ENCODE results near the gene C5orf46. TPM values are rescaled to one million over a fixed set of nuclear protein-coding genes. Genes with fewer than 3 reads are reported as not detected.

Gene C5orf46
- total and polyA plus RNA-seq, 2 experiments from 2014 or later = 0.40 TPM; not detected in 1

- ATAC-seq (peak; percentile 93), DNase-seq (ENCODE audit: low spot score) (peak; percentile 75)
- no peaks in the 10 kb centered on the region for H3F3A ChIP-seq (replicated peaks; ENCODE audit: low read depth)
- Mint-ChIP-seq H3K4me3 (no peak overlapping the region), H3K27me3 (ENCODE audit: insufficient read depth, low read depth, poor library complexity) (peaks cover 1% of the 10 kb centered on the region), H3K27ac (peak overlapping the region; percentile 51; the same call in 1 of the 2 replicates), H3K9me3 (no peaks in the 10 kb centered on the region), H3K36me3 (ENCODE audit: low read depth) (no peaks in the 10 kb centered on the region), H3K4me1 (peaks cover 16% of the 10 kb centered on the region)
- no peaks in the 10 kb centered on the region for H4K20me1 ChIP-seq (replicated peaks; ENCODE audit: insufficient read depth)
- no peak overlapping the region for H3K4me2 ChIP-seq
- no peaks in the 10 kb centered on the region for H3K27me3 ChIP-seq (ENCODE audit: insufficient read depth)
- no peak overlapping the region for H3K27ac ChIP-seq (ENCODE audit: low read depth)
- H2AFZ ChIP-seq = no peak overlapping the region
- H3K36me3 ChIP-seq (ENCODE audit: insufficient read depth) = no peaks in the 10 kb centered on the region
- no peak overlapping the region for H3K4me3 ChIP-seq
- peaks cover 4% of the 10 kb centered on the region for H3K4me1 ChIP-seq (ENCODE audit: insufficient read depth)
- no peaks in the 10 kb centered on the region for H3K9me2 ChIP-seq (ENCODE audit: insufficient read depth)
- TF ChIP-seq CTCF (conservative IDR thresholded peaks at IDR 0.05; ENCODE audit: low read depth in 2 of 2) (no peak), ZNF462 (CRISPR knock-in tag; IDR thresholded peaks at IDR 0.05) (peak; percentile 84)
- no peaks in the 10 kb centered on the region for H3K79me2 ChIP-seq (replicated peaks; ENCODE audit: insufficient read depth)
Measured at GRCh38 chr5:147892696-147893296, 13.5 kb downstream of the C5orf46 start.

- no peaks in the 10 kb centered on the region for H3K27me3 ChIP-seq (ENCODE audit: insufficient read depth)
- H3K4me3 ChIP-seq = no peak overlapping the region
- peaks cover 2% of the 10 kb centered on the region for H3K4me1 ChIP-seq (ENCODE audit: insufficient read depth)
- H3K79me2 ChIP-seq (replicated peaks; ENCODE audit: insufficient read depth) = no peaks in the 10 kb centered on the region
- H3K9me3 Mint-ChIP-seq = no peaks in the 10 kb centered on the region
- no peaks in the 10 kb centered on the region for H3K9me2 ChIP-seq (ENCODE audit: insufficient read depth)
- no peaks in the 10 kb centered on the region for H4K20me1 ChIP-seq (replicated peaks; ENCODE audit: insufficient read depth)
- no peak overlapping the region for H3K4me3 Mint-ChIP-seq
- H3K36me3 Mint-ChIP-seq (ENCODE audit: low read depth) = no peaks in the 10 kb centered on the region
- no peak for DNase-seq (ENCODE audit: low spot score)
- H2AFZ ChIP-seq = no peak overlapping the region
- peaks cover 3% of the 10 kb centered on the region for H3K27me3 Mint-ChIP-seq (ENCODE audit: insufficient read depth, low read depth, poor library complexity)
- no peak overlapping the region for H3K4me2 ChIP-seq
- ATAC-seq = no peak
- H3K27ac Mint-ChIP-seq = no peak overlapping the region
- H3K27ac ChIP-seq (ENCODE audit: low read depth) = no peak overlapping the region
- H3F3A ChIP-seq (replicated peaks; ENCODE audit: low read depth) = no peaks in the 10 kb centered on the region
- no peaks in the 10 kb centered on the region for H3K36me3 ChIP-seq (ENCODE audit: insufficient read depth)
- H3K4me1 Mint-ChIP-seq = peaks cover 17% of the 10 kb centered on the region
- no peak for TF ChIP-seq ZNF114 (CRISPR knock-in tag; IDR thresholded peaks at IDR 0.05)
- TF ChIP-seq CREB1 (CRISPR knock-in tag; IDR thresholded peaks at IDR 0.05; ENCODE audit: low read depth) = no peak
Measured at GRCh38 chr5:147887930-147888329, 18.4 kb downstream of the C5orf46 start.

All from GM23338 (cell line).